ENCODE results near the gene LEMD3.

LEMD3 gene

DNA sequence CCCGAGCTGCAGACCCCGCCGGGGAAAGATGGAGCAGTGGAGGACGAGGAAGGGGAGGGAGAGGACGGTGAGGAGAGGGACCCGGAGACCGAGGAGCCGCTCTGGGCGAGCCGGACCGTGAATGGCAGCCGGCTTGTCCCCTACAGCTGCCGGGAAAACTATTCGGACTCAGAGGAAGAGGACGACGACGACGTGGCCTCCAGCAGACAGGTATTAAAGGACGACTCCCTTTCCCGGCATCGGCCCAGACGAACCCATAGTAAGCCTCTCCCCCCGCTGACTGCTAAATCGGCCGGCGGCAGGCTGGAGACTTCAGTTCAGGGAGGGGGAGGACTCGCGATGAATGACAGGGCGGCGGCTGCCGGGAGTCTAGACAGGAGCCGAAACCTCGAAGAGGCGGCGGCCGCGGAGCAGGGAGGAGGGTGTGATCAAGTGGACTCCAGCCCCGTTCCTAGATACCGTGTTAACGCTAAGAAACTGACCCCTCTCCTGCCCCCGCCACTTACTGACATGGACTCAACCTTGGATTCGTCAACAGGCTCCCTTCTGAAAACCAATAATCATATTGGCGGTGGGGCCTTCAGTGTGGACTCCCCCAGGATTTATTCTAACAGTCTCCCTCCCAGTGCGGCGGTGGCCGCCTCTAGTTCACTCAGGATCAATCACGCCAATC is 962 bp downstream of the LEMD3 start:
- peak; percentile 45 for DNase-seq

- DNase-seq = no peak
These were observed 1.7 kb downstream of the LEMD3 start for GRCh38 chr12:65171073-65171472.

GRCh38 chr12:65171870-65172269 is 2.5 kb downstream of the LEMD3 start:
- no peak for DNase-seq

DNA sequence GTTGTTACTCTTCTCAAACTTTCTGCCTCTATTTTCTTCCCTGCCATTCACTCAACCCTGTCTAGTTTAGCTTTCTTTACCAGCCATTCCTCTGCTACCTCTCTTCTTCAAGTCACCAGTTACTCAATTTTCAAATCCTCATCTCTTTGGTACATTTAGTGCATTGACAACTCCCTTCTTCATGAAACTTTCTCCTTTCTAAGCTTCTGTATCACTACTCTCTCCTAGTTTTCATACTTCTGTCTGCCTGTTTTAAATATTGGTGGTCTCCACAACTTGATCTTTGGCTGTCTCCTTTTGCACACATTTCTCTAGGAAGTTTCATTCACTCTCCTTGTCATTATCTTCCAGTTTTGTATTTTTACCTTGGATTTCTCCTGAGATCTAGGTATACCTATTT is 6.0 kb downstream of the LEMD3 start:
- DNase-seq = no peak

DNA sequence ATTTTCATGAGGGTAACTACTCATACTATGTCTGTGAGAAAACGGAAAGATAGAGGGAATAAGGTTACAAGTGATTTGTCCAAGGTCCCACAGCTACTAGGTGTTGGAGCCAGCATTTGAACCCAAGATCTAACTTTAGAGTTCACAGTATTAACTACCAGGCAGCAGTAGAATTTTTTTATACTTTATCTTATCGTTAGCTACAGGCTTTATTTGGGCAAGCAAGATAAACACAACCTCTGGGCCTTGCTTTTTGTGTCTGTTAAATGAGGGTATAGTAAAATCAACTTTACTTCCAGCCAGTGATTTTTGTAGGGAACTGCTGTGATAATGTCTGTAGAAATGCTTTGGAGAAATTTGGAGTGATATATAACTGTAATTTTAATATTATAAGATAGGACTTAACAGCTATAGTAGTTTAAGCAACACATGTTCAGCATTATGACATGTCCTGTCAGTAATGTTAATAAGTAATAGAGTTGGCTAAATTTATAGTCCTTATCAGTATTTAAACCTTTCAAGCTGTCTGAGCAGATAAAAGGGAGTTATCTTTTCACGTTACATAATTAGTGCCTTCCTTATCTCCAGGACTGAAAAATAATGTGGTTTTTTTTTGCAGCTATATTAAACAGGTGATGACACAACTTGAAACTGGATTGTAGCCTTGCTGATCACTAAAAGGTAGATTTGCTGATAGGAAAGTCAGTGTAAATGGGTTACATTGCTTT is 12.8 kb downstream of the LEMD3 start:
- no peak for DNase-seq

DNA sequence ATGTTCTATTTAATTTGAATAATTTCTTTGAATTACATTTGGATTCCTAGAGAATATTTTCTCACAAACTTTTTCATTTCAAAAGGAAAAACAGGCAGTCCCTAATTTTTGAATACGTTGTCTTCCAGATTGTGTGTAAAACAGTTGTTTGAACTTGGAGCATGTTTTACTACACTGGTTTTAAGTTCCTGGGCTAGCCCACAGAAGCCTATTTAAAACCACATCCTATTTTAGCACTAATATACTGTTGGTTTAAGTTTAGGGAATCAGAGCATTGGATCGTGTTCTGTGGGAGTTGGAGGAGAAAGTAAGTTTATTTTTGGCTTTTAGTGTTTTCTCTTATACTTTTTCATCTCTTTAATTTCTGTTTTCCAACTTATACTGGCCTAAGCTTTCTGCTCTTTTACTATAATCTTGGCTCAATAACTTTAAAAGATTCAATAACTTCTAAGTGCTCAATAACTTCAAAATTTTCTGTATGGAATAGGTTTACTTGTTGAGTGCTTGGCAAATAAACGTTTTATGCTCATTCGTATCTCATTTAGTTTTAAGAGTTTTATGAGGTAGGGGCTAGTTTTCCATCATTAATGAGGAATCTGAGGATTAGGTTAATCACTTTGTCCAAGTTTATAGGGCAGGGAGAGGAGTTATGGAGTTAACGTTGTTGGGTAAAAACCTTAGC is 14.9 kb downstream of the LEMD3 start:
- no peak for DNase-seq

- no peak for DNase-seq
These were observed 15.5 kb downstream of the LEMD3 start for GRCh38 chr12:65184858-65185229.

GRCh38 chr12:65187665-65188064 is 18.3 kb downstream of the LEMD3 start:
- no peak for DNase-seq

DNA sequence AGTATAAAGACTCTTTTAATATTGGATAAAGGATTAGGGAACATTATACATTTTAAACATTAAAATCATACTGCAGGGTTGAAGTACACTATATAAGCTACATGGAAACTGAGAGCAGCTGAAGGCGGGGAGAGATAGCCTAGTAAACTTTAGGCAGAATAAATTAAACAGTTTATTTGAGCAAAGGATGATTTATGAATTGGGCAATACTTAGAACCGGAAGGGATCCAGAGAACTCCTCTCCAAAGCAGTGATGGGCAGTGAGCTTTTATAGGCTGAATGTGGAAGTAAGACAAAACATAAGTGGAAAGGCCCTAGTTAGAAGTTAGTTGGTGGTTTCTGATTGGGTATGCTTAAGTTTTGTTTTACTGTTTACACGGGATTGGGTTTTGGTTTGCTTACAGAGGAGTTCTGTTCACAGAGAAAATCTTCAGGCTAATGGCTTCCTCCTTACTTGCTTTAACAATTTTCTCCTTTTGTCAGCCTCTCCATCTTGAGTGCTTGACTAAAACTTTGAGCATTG is 18.9 kb downstream of the LEMD3 start:
- DNase-seq = no peak

- no peak for DNase-seq
These were observed 19.8 kb downstream of the LEMD3 start for GRCh38 chr12:65189028-65189718.

DNA sequence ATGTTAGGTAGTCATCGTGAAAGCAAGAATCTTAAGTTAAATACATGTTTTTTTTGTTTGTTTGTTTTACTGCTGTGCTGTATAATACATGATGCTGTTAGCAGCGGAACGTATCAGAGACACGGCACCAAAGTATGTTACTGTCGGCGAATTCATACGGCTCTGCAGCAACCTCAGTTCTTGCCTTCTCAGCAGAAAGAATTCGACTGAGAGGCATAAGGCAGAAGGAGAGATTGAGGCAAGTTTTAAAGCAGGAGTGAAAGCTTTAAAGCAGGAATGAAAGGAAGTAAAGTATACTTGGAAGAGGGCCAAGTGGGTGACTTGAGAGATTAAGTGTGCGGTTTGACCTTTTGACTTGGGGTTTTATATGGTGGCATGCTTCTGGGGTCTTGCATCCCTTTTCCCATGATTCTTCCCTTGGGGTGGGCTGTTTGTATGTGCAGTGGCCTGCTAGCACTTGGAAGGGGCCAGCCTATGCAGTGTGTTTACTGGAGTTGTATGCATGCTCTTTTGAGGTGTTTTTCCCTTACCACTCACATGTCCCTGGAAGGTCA is 23.7 kb downstream of the LEMD3 start:
- no peak for DNase-seq

- no peak for DNase-seq
These were observed 25.6 kb downstream of the LEMD3 start for GRCh38 chr12:65194949-65195348.

DNA sequence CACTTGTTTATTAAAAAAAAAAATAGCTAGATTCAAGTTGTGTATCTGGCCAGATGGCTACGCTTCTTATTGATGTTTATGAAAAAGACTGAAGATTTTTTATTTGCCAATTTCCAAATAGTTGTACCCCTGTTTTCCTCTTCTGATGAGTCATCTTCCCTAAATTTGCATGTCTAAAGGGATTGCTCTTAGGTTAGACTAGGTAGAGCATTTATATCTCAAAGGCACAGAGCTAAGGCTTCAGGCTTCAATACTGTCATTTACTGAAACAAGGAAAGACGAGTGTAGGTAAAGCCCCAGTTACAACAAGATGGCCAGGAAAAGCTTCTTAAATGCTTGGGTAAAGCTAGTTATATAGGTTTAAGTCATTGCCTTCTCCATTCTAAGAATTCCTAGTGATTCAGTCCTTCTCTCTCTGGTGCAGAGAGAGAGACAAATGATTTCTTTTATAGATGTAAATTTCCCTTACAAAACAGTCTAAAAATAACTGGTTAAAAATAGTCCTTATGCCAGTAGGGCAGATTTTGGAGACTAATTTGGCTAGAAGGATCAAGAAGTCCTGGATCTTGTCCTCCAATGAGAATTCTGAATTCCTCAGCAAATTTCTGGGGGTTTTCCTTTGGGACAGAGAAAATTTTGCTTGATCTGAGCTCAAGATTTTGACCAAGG is 26.1 kb downstream of the LEMD3 start:
- DNase-seq = no peak

- DNase-seq = no peak
These were observed 27.6 kb downstream of the LEMD3 start for GRCh38 chr12:65196762-65197567.

GRCh38 chr12:65199604-65200003 is 30.2 kb downstream of the LEMD3 start:
- DNase-seq = no peak

DNA sequence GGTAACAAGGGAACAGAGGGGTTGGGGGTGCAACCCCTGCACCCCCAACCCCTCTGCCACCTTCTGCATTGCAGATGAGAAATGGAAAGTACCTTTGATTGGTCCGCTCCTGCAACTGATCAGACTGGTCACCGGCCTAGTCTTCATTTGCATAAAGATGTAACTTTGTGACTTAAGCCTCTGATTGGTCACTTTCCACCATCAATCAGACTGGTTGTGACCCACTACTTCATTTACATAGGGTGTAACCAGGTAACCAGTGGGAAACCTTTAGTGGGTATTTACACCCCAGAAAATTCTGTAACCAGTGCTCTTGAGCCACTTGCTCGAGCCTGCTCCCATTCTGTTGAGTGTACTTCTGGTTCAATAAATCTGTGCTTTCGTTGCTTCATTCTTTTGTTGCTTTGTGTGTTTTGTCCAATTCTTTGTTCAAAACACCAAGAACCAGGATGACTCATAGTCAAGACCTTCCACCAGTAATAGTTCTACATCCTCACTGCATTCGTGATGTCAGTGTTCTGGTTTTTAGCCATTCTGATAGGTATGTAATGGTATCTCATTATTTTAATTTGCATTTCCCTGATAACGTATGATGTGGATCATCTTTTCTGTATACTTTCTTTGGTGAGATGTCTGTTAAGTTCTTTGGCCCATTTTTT is 30.8 kb downstream of the LEMD3 start:
- DNase-seq = no peak

GRCh38 chr12:65203376-65203775 is 34.0 kb downstream of the LEMD3 start:
- DNase-seq = no peak

GRCh38 chr12:65204886-65205525 is 35.6 kb downstream of the LEMD3 start:
- no peak for DNase-seq

DNA sequence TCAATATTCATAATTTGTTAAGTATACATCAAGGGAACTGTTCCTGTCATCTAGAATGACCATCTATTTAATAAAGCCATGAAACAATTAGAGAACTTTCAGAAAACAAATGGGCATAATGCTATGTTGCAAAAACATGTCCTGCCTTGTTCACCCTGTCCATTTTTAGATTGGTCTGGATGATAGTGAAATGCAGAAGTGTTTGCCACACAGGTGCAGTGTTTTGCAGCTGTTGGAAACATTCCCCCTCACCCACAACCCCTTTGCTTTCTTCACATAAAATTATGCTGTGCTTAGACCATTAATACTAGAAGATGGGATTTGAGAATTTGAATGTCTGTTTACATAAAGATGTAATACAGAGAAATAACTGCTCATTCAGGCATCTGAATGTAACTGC is 36.5 kb downstream of the LEMD3 start:
- DNase-seq = no peak

DNA sequence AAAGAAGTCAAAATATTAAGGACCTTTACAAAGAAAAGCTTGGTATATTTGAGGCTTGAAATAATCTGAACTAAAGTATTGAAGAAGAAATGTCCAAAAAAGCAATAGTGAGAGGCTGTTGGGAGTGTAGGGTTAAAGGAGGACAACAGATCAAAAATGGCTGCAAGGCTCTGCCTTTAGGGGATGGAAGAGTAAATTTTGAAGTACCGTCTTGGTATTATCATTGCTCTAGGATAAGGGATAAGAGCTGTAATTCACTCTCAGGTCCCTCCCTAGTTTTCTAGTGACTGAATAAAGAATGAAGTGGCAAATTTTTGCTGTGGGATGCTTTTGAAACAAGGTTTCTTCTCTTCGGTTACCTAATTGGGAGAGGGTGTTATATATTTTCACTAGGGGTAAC is 38.7 kb downstream of the LEMD3 start:
- no peak for DNase-seq
